PFSK-1 (cell line): Measurements from ENCODE around the gene BUB1B.

Experiments used
- POLR2AphosphoS5 ChIP-seq: IDR thresholded peaks from 2 replicates; pipeline ENCODE4 v1.6.1; 2012; ENCODE audit warnings: low read depth, mild to moderate bottlenecking, control low read depth, low read length, moderate library complexity
- REST ChIP-seq, 2 experiments: IDR thresholded peaks; 2 replicates each; pipeline versions ENCODE4 v1.6.1 to v1.8.0; 2011 to 2012; ENCODE audit warnings: low read depth in 2 of 2, low read length in 2 of 2, control low read depth in 1 of 2, inconsistent platforms in 1 of 2, mild to moderate bottlenecking in 1 of 2, moderate library complexity in 1 of 2; ENCODE audit not compliant: insufficient read depth in 1 of 2
- SIN3A ChIP-seq: IDR thresholded peaks from 2 replicates; pipeline ENCODE4 v1.6.1; 2012; ENCODE audit warnings: mild to moderate bottlenecking, low read length, moderate library complexity, borderline replicate concordance; ENCODE audit not compliant: insufficient read depth
- TAF1 ChIP-seq: IDR thresholded peaks from 2 replicates; pipeline ENCODE4 v1.6.1; 2012; ENCODE audit warnings: low read length, control low read depth, borderline replicate concordance; ENCODE audit not compliant: insufficient read depth

- no peak for TF ChIP-seq POLR2AphosphoS5
- TF ChIP-seq TAF1 = no peak
- TF ChIP-seq REST (IDR thresholded peaks at IDR 0.05; ENCODE audit: insufficient read depth in 1 of 2, low read depth in 2 of 2, low read length in 2 of 2) = no peak
- TF ChIP-seq SIN3A = no peak
These were observed 32.1 kb downstream of the BUB1B start for GRCh38 chr15:40192942-40193341.
